RWPE2 (cell line): ENCODE measurements around the gene STK32A.

Experiments
- ATAC-seq: fragments of 200-7000 bp; cut with Tn5 transposase; 3 replicates; pipeline ENCODE4 v1.9.1; 2021; ENCODE audit warnings: low read depth
- DNase-seq: peaks from one replicate; pipeline ENCODE4 v3.0.0-alpha.2; 2020; ENCODE audit warnings: low spot score
- H3K27ac ChIP-seq: fragments of 450-650 bp; 2 replicates; pipeline ENCODE4 v1.5.1; 2017; ENCODE audit warnings: mild to moderate bottlenecking; ENCODE audit not compliant: poor library complexity, severe bottlenecking
- H3K27me3 ChIP-seq: fragments of 250-450 bp; sonication (Bioruptor Pico); 2 replicates; pipeline ENCODE4 v1.5.1; 2021; ENCODE audit warnings: mild to moderate bottlenecking, moderate library complexity; ENCODE audit not compliant: insufficient read depth, poor library complexity, severe bottlenecking
- H3K36me3 ChIP-seq: fragments of 250-450 bp; sonication (Bioruptor Pico); 2 replicates; pipeline ENCODE4 v1.5.1; 2020; ENCODE audit warnings: low read depth, mild to moderate bottlenecking, moderate library complexity
- H3K4me1 ChIP-seq: fragments of 250-450 bp; sonication (Bioruptor Pico); 2 replicates; pipeline ENCODE4 v1.5.1; 2021; ENCODE audit warnings: mild to moderate bottlenecking, moderate library complexity; ENCODE audit not compliant: insufficient read depth, poor library complexity, severe bottlenecking
- H3K4me3 ChIP-seq: fragments of 250-450 bp; sonication (Bioruptor Pico); 2 replicates; pipeline ENCODE4 v1.5.1; 2021; ENCODE audit warnings: mild to moderate bottlenecking, moderate library complexity; ENCODE audit not compliant: severe bottlenecking
- H3K9me3 ChIP-seq: fragments of 250-450 bp; sonication (Bioruptor Pico); 2 replicates; pipeline ENCODE4 v1.5.1; 2021; ENCODE audit warnings: mild to moderate bottlenecking, moderate library complexity; ENCODE audit not compliant: severe bottlenecking
- TF ChIP-seq, protein P1 (sequence below): fragments of 450-650 bp; IDR thresholded peaks from one replicate; pipeline ENCODE4 v1.5.1; 2017; ENCODE audit warnings: mild to moderate bottlenecking, moderate library complexity; ENCODE audit not compliant: poor library complexity, severe bottlenecking

The STK32A gene

DNA sequence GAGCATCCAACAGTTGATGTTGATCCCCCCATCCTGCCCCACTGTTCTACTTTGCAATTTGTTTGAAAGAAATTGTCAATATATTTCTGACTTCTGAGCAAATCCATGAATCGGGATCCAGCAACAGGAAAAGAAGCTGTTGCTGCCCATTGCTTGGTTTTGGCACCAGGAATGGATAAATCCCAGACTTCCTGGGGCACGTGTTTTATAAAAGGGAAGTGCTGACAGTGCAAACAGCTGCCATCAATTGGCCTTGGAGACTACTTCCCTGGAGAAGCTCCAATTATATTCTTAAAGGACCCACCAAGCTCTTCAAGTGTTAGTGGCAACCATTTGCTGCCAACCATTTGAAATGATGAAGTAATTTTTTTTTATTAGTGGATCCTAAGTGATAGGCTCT, 13.7 kb downstream of the STK32A start:
- no peaks in the 10 kb centered on the region for H3K36me3 ChIP-seq
- no peak overlapping the region for H3K27ac ChIP-seq
- ATAC-seq (no peak), DNase-seq (no peak)
- TF ChIP-seq, protein P1, sequence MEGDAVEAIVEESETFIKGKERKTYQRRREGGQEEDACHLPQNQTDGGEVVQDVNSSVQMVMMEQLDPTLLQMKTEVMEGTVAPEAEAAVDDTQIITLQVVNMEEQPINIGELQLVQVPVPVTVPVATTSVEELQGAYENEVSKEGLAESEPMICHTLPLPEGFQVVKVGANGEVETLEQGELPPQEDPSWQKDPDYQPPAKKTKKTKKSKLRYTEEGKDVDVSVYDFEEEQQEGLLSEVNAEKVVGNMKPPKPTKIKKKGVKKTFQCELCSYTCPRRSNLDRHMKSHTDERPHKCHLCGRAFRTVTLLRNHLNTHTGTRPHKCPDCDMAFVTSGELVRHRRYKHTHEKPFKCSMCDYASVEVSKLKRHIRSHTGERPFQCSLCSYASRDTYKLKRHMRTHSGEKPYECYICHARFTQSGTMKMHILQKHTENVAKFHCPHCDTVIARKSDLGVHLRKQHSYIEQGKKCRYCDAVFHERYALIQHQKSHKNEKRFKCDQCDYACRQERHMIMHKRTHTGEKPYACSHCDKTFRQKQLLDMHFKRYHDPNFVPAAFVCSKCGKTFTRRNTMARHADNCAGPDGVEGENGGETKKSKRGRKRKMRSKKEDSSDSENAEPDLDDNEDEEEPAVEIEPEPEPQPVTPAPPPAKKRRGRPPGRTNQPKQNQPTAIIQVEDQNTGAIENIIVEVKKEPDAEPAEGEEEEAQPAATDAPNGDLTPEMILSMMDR = no peak
- H3K4me3 ChIP-seq = no peak overlapping the region
- peaks cover 26% of the 10 kb centered on the region for H3K27me3 ChIP-seq
- H3K4me1 ChIP-seq = no peaks in the 10 kb centered on the region
- no peaks in the 10 kb centered on the region for H3K9me3 ChIP-seq

DNA sequence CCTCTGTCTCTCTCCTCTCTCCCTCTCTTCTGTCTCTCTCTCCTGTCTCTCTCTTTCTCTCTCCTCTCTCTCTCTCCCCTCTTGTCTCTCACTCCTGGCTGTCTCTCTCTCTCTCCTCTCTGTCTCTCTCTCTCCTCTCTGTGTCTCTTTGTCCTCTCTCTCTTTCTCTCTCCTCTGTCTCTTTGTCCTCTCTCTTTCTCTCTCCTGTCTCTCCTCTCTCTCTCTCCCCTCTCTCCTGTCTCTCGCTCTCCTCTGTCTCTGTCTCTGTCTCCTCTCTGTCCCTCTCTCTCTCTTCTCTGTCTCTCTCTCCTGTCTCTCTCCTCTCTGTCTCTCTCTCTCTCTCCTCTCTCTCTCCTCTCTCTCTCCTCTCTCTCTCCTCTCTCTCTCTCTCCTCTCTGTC, 25.0 kb downstream of the STK32A start:
- no peak for ATAC-seq
- TF ChIP-seq, protein P1 = no peak
- Histone ChIP-seq H3K4me3 (no peak overlapping the region), H3K27me3 (peaks cover 17% of the 10 kb centered on the region), H3K36me3 (no peaks in the 10 kb centered on the region), H3K9me3 (no peaks in the 10 kb centered on the region), H3K27ac (no peak overlapping the region), H3K4me1 (no peaks in the 10 kb centered on the region)
- no peak for DNase-seq

DNA sequence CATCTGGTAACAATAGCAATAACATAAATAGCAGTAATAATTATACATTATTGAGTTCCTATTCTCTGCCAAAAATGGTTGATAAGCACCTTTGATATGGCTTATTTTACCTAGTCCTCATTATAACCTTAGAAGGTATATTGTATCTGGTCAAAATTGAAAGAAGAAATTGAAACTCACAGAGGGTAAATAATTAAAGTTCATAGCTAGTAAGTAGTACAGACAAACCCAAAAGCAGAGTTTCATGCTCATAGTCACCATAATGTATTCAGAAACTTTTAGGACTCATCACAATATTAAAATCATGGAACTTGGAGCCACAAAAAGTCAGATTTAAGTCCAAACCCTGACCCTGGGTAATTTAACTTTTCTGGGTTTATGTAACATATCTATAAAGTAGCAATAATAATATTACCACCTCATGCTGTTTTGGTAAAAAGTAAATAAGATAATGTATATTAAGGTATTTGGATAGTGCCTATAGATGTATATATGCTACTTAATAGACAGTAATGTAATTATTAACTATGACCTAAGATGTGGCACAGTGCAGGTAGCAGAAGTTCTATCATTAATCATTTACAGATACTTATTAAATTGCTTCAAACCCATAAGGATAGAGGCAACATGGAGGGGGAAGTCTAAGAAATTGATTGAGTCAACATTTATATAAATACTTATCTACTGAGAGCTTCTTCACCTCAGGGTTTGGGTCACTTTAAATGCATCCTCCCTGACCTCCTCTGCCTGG, 32.4 kb downstream of the STK32A start:
- TF ChIP-seq, protein P1 = no peak
- H3K4me3 ChIP-seq = no peak overlapping the region
- H3K27me3 ChIP-seq = peaks cover 16% of the 10 kb centered on the region
- H3K27ac ChIP-seq = no peak overlapping the region
- H3K4me1 ChIP-seq = no peaks in the 10 kb centered on the region
- H3K9me3 ChIP-seq = no peaks in the 10 kb centered on the region
- no peak for DNase-seq
- no peaks in the 10 kb centered on the region for H3K36me3 ChIP-seq
- ATAC-seq = no peak

DNA sequence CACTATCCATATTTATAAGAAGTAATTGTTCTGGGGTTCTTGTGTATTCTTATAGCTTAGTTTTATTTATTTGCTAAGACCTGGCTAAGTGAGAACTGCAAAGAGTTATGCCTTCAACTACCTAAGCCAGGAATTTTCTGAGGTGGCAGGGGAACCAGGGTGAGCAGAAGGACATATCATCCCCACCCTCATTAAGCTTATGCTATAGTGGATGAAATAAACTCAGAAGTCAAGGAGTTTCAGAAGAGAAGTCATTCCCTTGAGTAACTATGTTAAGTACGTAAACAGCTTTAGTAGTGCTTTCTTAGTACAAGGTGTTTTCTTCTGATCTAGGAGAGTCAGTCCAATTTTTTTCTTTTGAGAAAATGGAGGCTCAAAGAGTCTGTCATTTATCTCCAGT, 41.7 kb downstream of the STK32A start:
- H3K9me3 ChIP-seq = no peaks in the 10 kb centered on the region
- DNase-seq = no peak
- TF ChIP-seq, protein P1 = no peak
- H3K27ac ChIP-seq = no peak overlapping the region
- no peak for ATAC-seq
- H3K4me3 ChIP-seq = no peak overlapping the region
- no peaks in the 10 kb centered on the region for H3K4me1 ChIP-seq
- no peaks in the 10 kb centered on the region for H3K36me3 ChIP-seq
- H3K27me3 ChIP-seq = peaks cover 10% of the 10 kb centered on the region

DNA sequence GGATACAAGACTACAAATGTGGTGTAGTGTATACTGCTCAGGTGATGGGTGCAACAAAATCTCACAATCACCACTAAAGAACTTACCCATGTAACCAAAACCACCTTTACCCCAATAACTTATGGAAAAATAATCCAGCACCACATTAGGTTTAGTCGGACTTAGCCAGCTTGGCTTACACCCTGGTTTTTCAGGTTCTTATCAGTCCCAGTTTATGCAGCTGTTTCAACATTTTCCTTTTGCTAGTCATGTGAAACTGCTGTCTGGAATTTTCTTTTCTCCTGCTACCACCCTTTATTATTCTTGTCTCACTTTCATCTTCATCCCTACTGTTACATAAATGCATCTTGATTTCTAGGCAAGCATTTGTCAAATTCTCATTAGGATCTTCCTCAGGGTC, 51.5 kb downstream of the STK32A start:
- no peak for DNase-seq
- H3K27ac ChIP-seq = no peak overlapping the region
- H3K4me3 ChIP-seq = no peak overlapping the region
- H3K4me1 ChIP-seq = no peaks in the 10 kb centered on the region
- no peaks in the 10 kb centered on the region for H3K27me3 ChIP-seq
- TF ChIP-seq, protein P1 = no peak
- H3K9me3 ChIP-seq = no peaks in the 10 kb centered on the region
- H3K36me3 ChIP-seq = no peaks in the 10 kb centered on the region
- ATAC-seq = no peak
